ENCODE results near the gene STH.

The STH gene

DNA sequence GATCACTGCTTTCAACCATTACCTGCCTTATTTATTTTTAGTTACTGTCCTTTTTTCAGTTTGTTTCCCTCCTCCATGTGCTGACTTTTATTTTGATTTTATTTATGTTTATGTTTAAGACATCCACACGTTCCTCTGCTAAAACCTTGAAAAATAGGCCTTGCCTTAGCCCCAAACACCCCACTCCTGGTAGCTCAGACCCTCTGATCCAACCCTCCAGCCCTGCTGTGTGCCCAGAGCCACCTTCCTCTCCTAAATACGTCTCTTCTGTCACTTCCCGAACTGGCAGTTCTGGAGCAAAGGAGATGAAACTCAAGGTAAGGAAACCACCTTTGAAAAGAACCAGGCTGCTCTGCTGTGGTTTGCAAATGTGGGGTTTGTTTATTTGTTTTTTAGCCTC is 9.3 kb upstream of the STH start (continued):
- TF ChIP-seq, protein P1, sequence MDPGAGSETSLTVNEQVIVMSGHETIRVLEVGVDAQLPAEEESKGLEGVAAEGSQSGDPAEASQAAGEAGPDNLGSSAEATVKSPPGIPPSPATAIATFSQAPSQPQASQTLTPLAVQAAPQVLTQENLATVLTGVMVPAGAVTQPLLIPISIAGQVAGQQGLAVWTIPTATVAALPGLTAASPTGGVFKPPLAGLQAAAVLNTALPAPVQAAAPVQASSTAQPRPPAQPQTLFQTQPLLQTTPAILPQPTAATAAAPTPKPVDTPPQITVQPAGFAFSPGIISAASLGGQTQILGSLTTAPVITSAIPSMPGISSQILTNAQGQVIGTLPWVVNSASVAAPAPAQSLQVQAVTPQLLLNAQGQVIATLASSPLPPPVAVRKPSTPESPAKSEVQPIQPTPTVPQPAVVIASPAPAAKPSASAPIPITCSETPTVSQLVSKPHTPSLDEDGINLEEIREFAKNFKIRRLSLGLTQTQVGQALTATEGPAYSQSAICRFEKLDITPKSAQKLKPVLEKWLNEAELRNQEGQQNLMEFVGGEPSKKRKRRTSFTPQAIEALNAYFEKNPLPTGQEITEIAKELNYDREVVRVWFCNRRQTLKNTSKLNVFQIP (CRISPR knock-in tag; IDR thresholded peaks at IDR 0.05; ENCODE audit: borderline replicate concordance, low read depth): no peak
- no peak for TF ChIP-seq ESRRG (CRISPR knock-in tag; IDR thresholded peaks at IDR 0.05)
- no peak for TF ChIP-seq ZNF70 (CRISPR knock-in tag; IDR thresholded peaks at IDR 0.05)
- no peak for TF ChIP-seq ISL1 (CRISPR knock-in tag; IDR thresholded peaks at IDR 0.05)
- TF ChIP-seq, protein P2, sequence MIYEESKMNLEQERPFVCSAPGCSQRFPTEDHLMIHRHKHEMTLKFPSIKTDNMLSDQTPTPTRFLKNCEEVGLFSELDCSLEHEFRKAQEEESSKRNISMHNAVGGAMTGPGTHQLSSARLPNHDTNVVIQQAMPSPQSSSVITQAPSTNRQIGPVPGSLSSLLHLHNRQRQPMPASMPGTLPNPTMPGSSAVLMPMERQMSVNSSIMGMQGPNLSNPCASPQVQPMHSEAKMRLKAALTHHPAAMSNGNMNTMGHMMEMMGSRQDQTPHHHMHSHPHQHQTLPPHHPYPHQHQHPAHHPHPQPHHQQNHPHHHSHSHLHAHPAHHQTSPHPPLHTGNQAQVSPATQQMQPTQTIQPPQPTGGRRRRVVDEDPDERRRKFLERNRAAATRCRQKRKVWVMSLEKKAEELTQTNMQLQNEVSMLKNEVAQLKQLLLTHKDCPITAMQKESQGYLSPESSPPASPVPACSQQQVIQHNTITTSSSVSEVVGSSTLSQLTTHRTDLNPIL (CRISPR knock-in tag; IDR thresholded peaks at IDR 0.05; ENCODE audit: low read depth): no peak
- no peak for TF ChIP-seq BACH2 (CRISPR knock-in tag; IDR thresholded peaks at IDR 0.05; ENCODE audit: borderline replicate concordance)
- TF ChIP-seq, protein P3, sequence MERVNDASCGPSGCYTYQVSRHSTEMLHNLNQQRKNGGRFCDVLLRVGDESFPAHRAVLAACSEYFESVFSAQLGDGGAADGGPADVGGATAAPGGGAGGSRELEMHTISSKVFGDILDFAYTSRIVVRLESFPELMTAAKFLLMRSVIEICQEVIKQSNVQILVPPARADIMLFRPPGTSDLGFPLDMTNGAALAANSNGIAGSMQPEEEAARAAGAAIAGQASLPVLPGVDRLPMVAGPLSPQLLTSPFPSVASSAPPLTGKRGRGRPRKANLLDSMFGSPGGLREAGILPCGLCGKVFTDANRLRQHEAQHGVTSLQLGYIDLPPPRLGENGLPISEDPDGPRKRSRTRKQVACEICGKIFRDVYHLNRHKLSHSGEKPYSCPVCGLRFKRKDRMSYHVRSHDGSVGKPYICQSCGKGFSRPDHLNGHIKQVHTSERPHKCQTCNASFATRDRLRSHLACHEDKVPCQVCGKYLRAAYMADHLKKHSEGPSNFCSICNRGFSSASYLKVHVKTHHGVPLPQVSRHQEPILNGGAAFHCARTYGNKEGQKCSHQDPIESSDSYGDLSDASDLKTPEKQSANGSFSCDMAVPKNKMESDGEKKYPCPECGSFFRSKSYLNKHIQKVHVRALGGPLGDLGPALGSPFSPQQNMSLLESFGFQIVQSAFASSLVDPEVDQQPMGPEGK (CRISPR knock-in tag; IDR thresholded peaks at IDR 0.05; ENCODE audit: borderline replicate concordance): no peak
- no peak for TF ChIP-seq TCF4 (CRISPR knock-in tag; IDR thresholded peaks at IDR 0.05; ENCODE audit: borderline replicate concordance)
- TF ChIP-seq SNAI2 (CRISPR knock-in tag; IDR thresholded peaks at IDR 0.05): no peak

DNA sequence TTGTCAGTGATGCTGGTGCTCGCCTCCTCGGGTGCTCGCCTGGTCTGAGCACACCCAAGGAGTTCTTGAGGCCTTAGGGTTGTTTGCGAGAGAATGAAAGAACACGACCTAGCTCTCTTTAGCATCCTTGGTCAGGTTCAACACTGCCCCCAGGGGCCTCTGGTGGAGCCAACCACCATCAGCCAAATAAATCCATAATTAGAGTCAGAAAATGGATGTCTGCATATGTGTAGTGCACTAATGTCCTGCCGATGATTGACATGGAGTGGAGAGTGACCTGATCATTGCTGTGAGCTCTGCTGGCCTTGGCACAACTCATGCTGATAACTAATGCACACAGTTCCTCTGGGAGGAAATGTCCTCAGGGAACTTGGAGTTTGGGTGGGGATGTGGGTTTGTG is 8.2 kb upstream of the STH start:
- TF ChIP-seq ESRRG (CRISPR knock-in tag; IDR thresholded peaks at IDR 0.05) (no peak), GLIS3 (CRISPR knock-in tag; IDR thresholded peaks at IDR 0.05) (no peak), ZFP3 (CRISPR knock-in tag; IDR thresholded peaks at IDR 0.05) (no peak), TOX (CRISPR knock-in tag; IDR thresholded peaks at IDR 0.05; ENCODE audit: borderline replicate concordance) (no peak), ZFP30 (CRISPR knock-in tag; IDR thresholded peaks at IDR 0.05) (no peak), OSR1 (CRISPR knock-in tag; IDR thresholded peaks at IDR 0.05) (no peak), ZNF8 (CRISPR knock-in tag; IDR thresholded peaks at IDR 0.05) (no peak), PPARA (CRISPR knock-in tag; IDR thresholded peaks at IDR 0.05; ENCODE audit: borderline replicate concordance) (no peak), RARB (CRISPR knock-in tag; IDR thresholded peaks at IDR 0.05) (no peak), TCF4 (CRISPR knock-in tag; IDR thresholded peaks at IDR 0.05; ENCODE audit: borderline replicate concordance) (no peak), ISL1 (CRISPR knock-in tag; IDR thresholded peaks at IDR 0.05) (no peak)
- TF ChIP-seq, protein P1 (CRISPR knock-in tag; IDR thresholded peaks at IDR 0.05; ENCODE audit: borderline replicate concordance, low read depth): no peak
- TF ChIP-seq, protein P4, sequence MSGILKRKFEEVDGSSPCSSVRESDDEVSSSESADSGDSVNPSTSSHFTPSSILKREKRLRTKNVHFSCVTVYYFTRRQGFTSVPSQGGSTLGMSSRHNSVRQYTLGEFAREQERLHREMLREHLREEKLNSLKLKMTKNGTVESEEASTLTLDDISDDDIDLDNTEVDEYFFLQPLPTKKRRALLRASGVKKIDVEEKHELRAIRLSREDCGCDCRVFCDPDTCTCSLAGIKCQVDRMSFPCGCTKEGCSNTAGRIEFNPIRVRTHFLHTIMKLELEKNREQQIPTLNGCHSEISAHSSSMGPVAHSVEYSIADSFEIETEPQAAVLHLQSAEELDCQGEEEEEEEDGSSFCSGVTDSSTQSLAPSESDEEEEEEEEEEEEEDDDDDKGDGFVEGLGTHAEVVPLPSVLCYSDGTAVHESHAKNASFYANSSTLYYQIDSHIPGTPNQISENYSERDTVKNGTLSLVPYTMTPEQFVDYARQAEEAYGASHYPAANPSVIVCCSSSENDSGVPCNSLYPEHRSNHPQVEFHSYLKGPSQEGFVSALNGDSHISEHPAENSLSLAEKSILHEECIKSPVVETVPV (CRISPR knock-in tag; IDR thresholded peaks at IDR 0.05): no peak
- peak; percentile 38; the same call in 2 of the 3 replicates for ATAC-seq

DNA sequence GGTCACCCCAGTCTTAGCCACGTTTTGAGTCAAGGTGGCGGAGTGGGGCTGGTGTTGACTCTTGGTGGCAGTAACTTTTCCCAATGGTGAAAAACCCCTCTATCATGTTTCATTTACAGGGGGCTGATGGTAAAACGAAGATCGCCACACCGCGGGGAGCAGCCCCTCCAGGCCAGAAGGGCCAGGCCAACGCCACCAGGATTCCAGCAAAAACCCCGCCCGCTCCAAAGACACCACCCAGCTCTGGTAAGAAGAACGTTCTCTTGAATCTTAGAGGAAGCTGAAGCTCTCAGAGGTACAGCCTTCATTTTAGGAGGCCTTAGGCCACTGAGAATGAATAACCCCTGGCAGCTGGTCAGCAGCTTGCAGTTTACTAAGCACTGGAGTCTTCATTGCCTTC is 7.7 kb upstream of the STH start:
- TF ChIP-seq BACH2 (CRISPR knock-in tag; IDR thresholded peaks at IDR 0.05; ENCODE audit: borderline replicate concordance) (no peak), ZNF565 (CRISPR knock-in tag; conservative IDR thresholded peaks at IDR 0.05; ENCODE audit: low read depth) (no peak), ZFP30 (CRISPR knock-in tag; IDR thresholded peaks at IDR 0.05) (no peak)
- TF ChIP-seq, protein P1 (CRISPR knock-in tag; IDR thresholded peaks at IDR 0.05; ENCODE audit: borderline replicate concordance, low read depth): no peak
- no peak for ATAC-seq
